Mesothelial cell of epicardium (in vitro differentiated cells): ENCODE measurements around the gene CFAP77. TPM values are rescaled to one million over a fixed set of nuclear protein-coding genes. Genes with fewer than 3 reads are reported as not detected.

ENCODE experiments used
- DNase-seq, 2 experiments: peaks; one replicate each; pipeline ENCODE4 v3.0.0; 2021; ENCODE audit warnings: low spot score in 2 of 2; ENCODE audit not compliant: unreplicated experiment in 2 of 2
- H3K27ac Mint-ChIP-seq: 2 replicates; pipeline ENCODE4 v1.8.0; 2021; ENCODE audit warnings: mixed read lengths
- H3K27me3 Mint-ChIP-seq: 2 replicates; pipeline ENCODE4 v1.8.0; 2021; ENCODE audit warnings: low read depth, mixed read lengths
- H3K36me3 Mint-ChIP-seq: 2 replicates; pipeline ENCODE4 v1.8.0; 2021; ENCODE audit warnings: mixed read lengths
- H3K4me1 Mint-ChIP-seq: 2 replicates; pipeline ENCODE4 v1.8.0; 2021; ENCODE audit warnings: mixed read lengths
- H3K4me3 Mint-ChIP-seq: 2 replicates; pipeline ENCODE4 v1.8.0; 2021; ENCODE audit warnings: mild to moderate bottlenecking, moderate library complexity, mixed read lengths
- H3K9me3 Mint-ChIP-seq: 2 replicates; pipeline ENCODE4 v1.8.0; 2021; ENCODE audit warnings: mixed read lengths
- CTCF ChIP-seq: fragments of 200-600 bp; sonication (generic); IDR thresholded peaks from one replicate; pipeline ENCODE4 v1.5.0; 2021; ENCODE audit warnings: antibody characterized with exemption; ENCODE audit not compliant: unreplicated experiment
- total RNA-seq: library from RNA; stranded (reverse); gene quantifications from 3 replicates; pipeline ENCODE4 v1.2.1, GENCODE V29; 2021

Gene CFAP77
- total RNA-seq, 1 donor from 2014 or later: not detected

- no peaks in the 10 kb centered on the region for H3K36me3 Mint-ChIP-seq
- no peak for DNase-seq
- H3K27me3 Mint-ChIP-seq: peaks cover 57% of the 10 kb centered on the region
- H3K9me3 Mint-ChIP-seq: no peaks in the 10 kb centered on the region
- TF ChIP-seq CTCF: no peak
- no peak overlapping the region for H3K4me3 Mint-ChIP-seq
- H3K27ac Mint-ChIP-seq: no peak overlapping the region
- H3K4me1 Mint-ChIP-seq: no peaks in the 10 kb centered on the region
These were observed 108.6 kb downstream of the CFAP77 start for GRCh38 chr9:132518626-132519025.

- H3K4me1 Mint-ChIP-seq: no peaks in the 10 kb centered on the region
- H3K27ac Mint-ChIP-seq: no peak overlapping the region
- no peak for TF ChIP-seq CTCF
- H3K36me3 Mint-ChIP-seq: no peaks in the 10 kb centered on the region
- peaks cover 53% of the 10 kb centered on the region for H3K27me3 Mint-ChIP-seq
- H3K9me3 Mint-ChIP-seq: no peaks in the 10 kb centered on the region
- DNase-seq: no peak
- no peak overlapping the region for H3K4me3 Mint-ChIP-seq
These were observed 109.0 kb downstream of the CFAP77 start for GRCh38 chr9:132519033-132519432.

- no peak for DNase-seq
- no peak for TF ChIP-seq CTCF
- H3K27ac Mint-ChIP-seq: no peak overlapping the region
These were observed 110.6 kb downstream of the CFAP77 start for GRCh38 chr9:132520612-132521011.

GRCh38 chr9:132525308-132526023 is 115.5 kb downstream of the CFAP77 start:
- Mint-ChIP-seq H3K4me3 (no peak overlapping the region), H3K27me3 (peaks cover 25% of the 10 kb centered on the region), H3K4me1 (no peaks in the 10 kb centered on the region), H3K9me3 (peaks cover 5% of the 10 kb centered on the region), H3K36me3 (no peaks in the 10 kb centered on the region), H3K27ac (no peak overlapping the region)
- no peak for TF ChIP-seq CTCF
- no peak for DNase-seq

More at GRCh38 chr9:132520612-132521011, 110.6 kb downstream of the CFAP77 start:
- H3K36me3 Mint-ChIP-seq: no peaks in the 10 kb centered on the region
- no peak overlapping the region for H3K4me3 Mint-ChIP-seq
- H3K27me3 Mint-ChIP-seq: peaks cover 53% of the 10 kb centered on the region
- H3K4me1 Mint-ChIP-seq: no peaks in the 10 kb centered on the region
- H3K9me3 Mint-ChIP-seq: peaks cover 3% of the 10 kb centered on the region

- Mint-ChIP-seq H3K27me3 (peaks cover 22% of the 10 kb centered on the region), H3K9me3 (peaks cover 10% of the 10 kb centered on the region), H3K27ac (no peak overlapping the region), H3K36me3 (peaks cover 3% of the 10 kb centered on the region), H3K4me1 (no peaks in the 10 kb centered on the region), H3K4me3 (no peak overlapping the region)
- no peak for TF ChIP-seq CTCF
- no peak for DNase-seq
These were observed 121.2 kb downstream of the CFAP77 start for GRCh38 chr9:132531195-132531594.
